GM23248 (cell line): ENCODE measurements around the gene SMYD3.

Source experiments
- EZH2 ChIP-seq: fragments of 200-600 bp; sonication (generic); IDR thresholded peaks from 2 replicates; pipeline ENCODE4 v1.6.1; 2018; ENCODE audit warnings: antibody characterized with exemption, mild to moderate bottlenecking; ENCODE audit not compliant: insufficient read depth, poor library complexity, severe bottlenecking
- EZH2phosphoT487 ChIP-seq: fragments of 200-600 bp; sonication (generic); IDR thresholded peaks from 2 replicates; pipeline ENCODE4 v1.6.1; 2018; ENCODE audit warnings: antibody characterized with exemption, moderate library complexity, mild to moderate bottlenecking, low read depth; ENCODE audit not compliant: insufficient read depth

DNA sequence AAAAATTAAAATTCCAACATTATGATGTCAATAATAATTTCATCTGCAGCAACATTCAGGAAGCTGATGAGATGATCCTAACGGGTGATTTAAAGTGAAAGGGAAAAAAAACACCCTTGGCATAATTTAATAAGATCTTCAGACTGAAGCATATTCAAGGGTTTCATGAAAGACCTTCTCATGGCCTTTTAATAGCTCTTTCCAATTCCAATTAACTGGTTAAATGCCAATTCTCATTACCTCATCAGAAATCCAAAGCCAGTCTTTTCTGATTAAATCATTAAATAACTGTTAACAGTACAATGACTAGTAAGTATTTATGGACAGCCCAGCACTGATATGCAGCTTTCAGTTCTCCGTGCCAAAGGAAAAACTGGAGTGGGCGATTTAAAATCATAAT is 407.5 kb downstream of the SMYD3 start:
- TF ChIP-seq EZH2 (no peak), EZH2phosphoT487 (no peak)
